Hepatocyte (in vitro differentiated cells): Measurements from ENCODE around the gene ANKHD1. TPM values are rescaled to one million over a fixed set of nuclear protein-coding genes. Genes with fewer than 3 reads are reported as not detected.

ENCODE experiments used
- DNase-seq: peaks from one replicate; pipeline ENCODE4 v3.0.0-alpha.2; 2016; ENCODE audit warnings: low spot score
- H2AFZ ChIP-seq: fragments of 200-600 bp; sonication (generic); 2 replicates; pipeline ENCODE4 v1.6.0; 2016; ENCODE audit warnings: antibody characterized with exemption, mild to moderate bottlenecking
- H3K27ac ChIP-seq: fragments of 200-600 bp; sonication (generic); 2 replicates; pipeline ENCODE4 v1.5.1; 2016; ENCODE audit warnings: mild to moderate bottlenecking
- H3K27me3 ChIP-seq: fragments of 200-600 bp; sonication (generic); 2 replicates; pipeline ENCODE4 v1.6.1; 2016
- H3K36me3 ChIP-seq: fragments of 200-600 bp; sonication (generic); replicated peaks from 2 replicates; pipeline ENCODE4 v1.5.1; 2016; ENCODE audit warnings: low read depth; ENCODE audit not compliant: insufficient read depth
- H3K4me1 ChIP-seq: fragments of 200-600 bp; sonication (generic); 2 replicates; pipeline ENCODE4 v1.5.1; 2016; ENCODE audit warnings: mild to moderate bottlenecking, moderate library complexity; ENCODE audit not compliant: insufficient read depth
- H3K4me2 ChIP-seq: fragments of 200-600 bp; sonication (generic); 2 replicates; pipeline ENCODE4 v1.6.0; 2016
- H3K4me3 ChIP-seq: fragments of 200-600 bp; sonication (generic); 2 replicates; pipeline ENCODE4 v1.5.1; 2016; ENCODE audit warnings: mild to moderate bottlenecking
- H3K79me2 ChIP-seq: fragments of 200-600 bp; sonication (generic); 2 replicates; pipeline ENCODE4 v1.6.0; 2017; ENCODE audit warnings: mild to moderate bottlenecking
- H3K9me2 ChIP-seq: fragments of 200-600 bp; sonication (generic); replicated peaks from 2 replicates; pipeline ENCODE4 v1.6.0; 2017; ENCODE audit warnings: mild to moderate bottlenecking; ENCODE audit not compliant: insufficient read depth
- H3K9me3 ChIP-seq: fragments of 200-600 bp; sonication (generic); 2 replicates; pipeline ENCODE4 v1.5.1; 2016; ENCODE audit warnings: low read depth, mild to moderate bottlenecking
- H4K20me1 ChIP-seq: fragments of 200-600 bp; sonication (generic); 2 replicates; pipeline ENCODE4 v1.6.0; 2016; ENCODE audit warnings: mild to moderate bottlenecking; ENCODE audit not compliant: insufficient read depth, poor library complexity, severe bottlenecking
- EZH2 ChIP-seq: fragments of 200-600 bp; sonication (generic); IDR thresholded peaks from 2 replicates; pipeline ENCODE4 v1.6.1; 2016; ENCODE audit warnings: antibody characterized with exemption, mild to moderate bottlenecking, borderline replicate concordance
- EZH2phosphoT487 ChIP-seq: fragments of 200-600 bp; sonication (generic); IDR thresholded peaks from one replicate; pipeline ENCODE4 v1.6.1; 2018; ENCODE audit warnings: antibody characterized with exemption, mild to moderate bottlenecking, low read depth, moderate library complexity; ENCODE audit not compliant: unreplicated experiment, severe bottlenecking
- WGBS: methylation state at CpG from one replicate; pipeline ENCODE4 v1.1.6; 2016; ENCODE audit warnings: low lambda C conversion rate; ENCODE audit errors: missing lambda C conversion rate; 5-methylcytosine and 5-hydroxymethylcytosine counted together
- polyA plus RNA-seq: library from polyadenylated mRNA; unstranded; fragments of >200 nt; fragmentation: Nextera tagmentation; extraction: Ambion mirVana; gene quantifications from 2 replicates; pipeline ENCODE4 v1.2.1, GENCODE V29; 2016
- total RNA-seq: library from RNA; depleted of rRNA; stranded (reverse); fragments of >200 nt; gene quantifications from 2 replicates; pipeline ENCODE4 v1.2.3, GENCODE V29; 2014
- TF ChIP-seq, protein P1 (sequence below): fragments of 200-600 bp; sonication (generic); IDR thresholded peaks from 2 replicates; pipeline ENCODE4 v1.5.1; 2016; ENCODE audit warnings: antibody characterized with exemption, mild to moderate bottlenecking; ENCODE audit not compliant: poor library complexity

ANKHD1 gene
- total and polyA plus RNA-seq, 2 experiments from 2014 or later, result 53.6 to 70.7 TPM

DNA sequence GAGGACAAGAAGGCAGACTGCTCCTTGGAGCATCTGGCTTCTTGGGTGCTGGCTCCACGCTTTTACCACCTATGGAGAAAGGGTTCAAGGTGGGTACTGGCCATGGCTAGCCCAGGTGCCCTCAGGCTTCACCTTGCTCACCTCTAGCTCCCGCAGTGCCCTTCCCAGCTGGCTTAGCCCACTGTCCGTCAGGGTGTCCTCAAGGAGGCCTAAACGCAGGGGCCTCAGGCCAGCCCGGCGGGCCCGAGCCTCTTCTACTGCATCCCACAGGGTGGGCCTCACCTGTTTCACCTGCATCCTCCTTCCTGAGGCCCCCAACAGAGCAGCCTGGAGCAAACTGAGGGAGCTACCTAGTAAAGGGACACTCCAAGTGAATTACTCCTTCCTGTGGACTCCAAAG lies 172.1 kb downstream of the ANKHD1 start:
- Histone ChIP-seq H3K27me3 (no peaks in the 10 kb centered on the region), H3K27ac (no peak overlapping the region), H3K4me2 (no peak overlapping the region), H3K4me1 (no peaks in the 10 kb centered on the region), H2AFZ (no peak overlapping the region), H4K20me1 (no peaks in the 10 kb centered on the region), H3K36me3 (no peaks in the 10 kb centered on the region), H3K79me2 (no peaks in the 10 kb centered on the region), H3K9me2 (no peaks in the 10 kb centered on the region), H3K4me3 (no peak overlapping the region), H3K9me3 (no peaks in the 10 kb centered on the region)
- TF ChIP-seq EZH2 (no peak), EZH2phosphoT487 (no peak)
- TF ChIP-seq, protein P1, sequence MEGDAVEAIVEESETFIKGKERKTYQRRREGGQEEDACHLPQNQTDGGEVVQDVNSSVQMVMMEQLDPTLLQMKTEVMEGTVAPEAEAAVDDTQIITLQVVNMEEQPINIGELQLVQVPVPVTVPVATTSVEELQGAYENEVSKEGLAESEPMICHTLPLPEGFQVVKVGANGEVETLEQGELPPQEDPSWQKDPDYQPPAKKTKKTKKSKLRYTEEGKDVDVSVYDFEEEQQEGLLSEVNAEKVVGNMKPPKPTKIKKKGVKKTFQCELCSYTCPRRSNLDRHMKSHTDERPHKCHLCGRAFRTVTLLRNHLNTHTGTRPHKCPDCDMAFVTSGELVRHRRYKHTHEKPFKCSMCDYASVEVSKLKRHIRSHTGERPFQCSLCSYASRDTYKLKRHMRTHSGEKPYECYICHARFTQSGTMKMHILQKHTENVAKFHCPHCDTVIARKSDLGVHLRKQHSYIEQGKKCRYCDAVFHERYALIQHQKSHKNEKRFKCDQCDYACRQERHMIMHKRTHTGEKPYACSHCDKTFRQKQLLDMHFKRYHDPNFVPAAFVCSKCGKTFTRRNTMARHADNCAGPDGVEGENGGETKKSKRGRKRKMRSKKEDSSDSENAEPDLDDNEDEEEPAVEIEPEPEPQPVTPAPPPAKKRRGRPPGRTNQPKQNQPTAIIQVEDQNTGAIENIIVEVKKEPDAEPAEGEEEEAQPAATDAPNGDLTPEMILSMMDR, result no peak
- no peak for DNase-seq
- 91% methylated on average over 7 of the region's 7 CpGs for WGBS

DNA sequence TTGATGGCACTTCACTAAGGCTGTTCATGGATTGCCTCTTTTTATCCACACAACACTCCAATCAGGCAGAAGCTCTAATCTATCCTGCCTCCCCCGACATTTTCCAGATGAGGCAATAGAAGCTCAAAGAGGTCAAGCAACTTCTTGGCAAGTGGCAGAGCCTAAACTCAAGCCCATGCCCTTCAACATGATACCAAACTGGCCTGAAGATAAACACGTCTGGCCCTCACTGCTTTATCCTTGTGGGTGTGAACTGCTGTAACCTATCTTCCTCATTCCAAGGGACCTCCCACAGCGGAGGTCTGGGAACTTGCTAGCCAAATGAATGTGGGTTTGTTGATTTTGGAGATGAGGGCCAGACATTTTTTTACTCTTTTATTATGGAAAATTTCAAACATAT lies 172.5 kb downstream of the ANKHD1 start:
- Histone ChIP-seq H3K4me1 (no peaks in the 10 kb centered on the region), H3K4me2 (no peak overlapping the region), H3K79me2 (no peaks in the 10 kb centered on the region), H3K4me3 (no peak overlapping the region), H3K9me2 (no peaks in the 10 kb centered on the region), H3K9me3 (no peaks in the 10 kb centered on the region), H4K20me1 (no peaks in the 10 kb centered on the region), H3K36me3 (no peaks in the 10 kb centered on the region), H3K27ac (no peak overlapping the region), H2AFZ (no peak overlapping the region), H3K27me3 (no peaks in the 10 kb centered on the region)
- DNase-seq, result no peak
- 26% methylated on average over 3 of the region's 3 CpGs for WGBS
- TF ChIP-seq, protein P1, result no peak
- TF ChIP-seq EZH2 (no peak), EZH2phosphoT487 (no peak)

DNA sequence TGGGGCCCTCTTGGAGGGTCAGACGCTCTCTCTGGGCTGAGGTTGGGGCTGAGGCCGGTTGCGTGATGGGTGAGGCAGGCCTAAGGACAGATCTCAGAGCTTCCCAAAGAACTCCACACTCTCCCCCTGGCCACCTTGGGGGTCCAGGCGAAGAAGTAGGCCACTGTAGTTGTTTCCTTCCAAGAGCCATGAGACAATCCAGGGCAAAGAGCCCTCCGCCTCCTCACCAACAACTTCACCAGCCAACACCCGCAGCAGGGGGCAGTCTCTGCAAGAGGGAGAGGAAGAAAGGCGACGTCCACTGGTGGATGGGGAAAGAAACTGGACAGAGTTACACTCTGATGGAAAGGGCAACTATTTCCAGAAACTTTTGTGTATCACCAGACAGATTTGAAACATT lies 173.7 kb downstream of the ANKHD1 start:
- WGBS, result 86% methylated on average over 8 of the region's 8 CpGs
- no peaks in the 10 kb centered on the region for H3K79me2 ChIP-seq

More for the DNA sequence above, 173.7 kb downstream of the ANKHD1 start:
- no peak overlapping the region for H3K27ac ChIP-seq
- no peaks in the 10 kb centered on the region for H3K9me2 ChIP-seq
- no peak for DNase-seq
- no peak overlapping the region for H3K4me2 ChIP-seq
- H3K9me3 ChIP-seq, result no peaks in the 10 kb centered on the region
- no peak overlapping the region for H3K4me3 ChIP-seq
- no peaks in the 10 kb centered on the region for H3K4me1 ChIP-seq
- no peak for TF ChIP-seq EZH2
- TF ChIP-seq, protein P1, result no peak
- no peak overlapping the region for H2AFZ ChIP-seq
- no peaks in the 10 kb centered on the region for H3K36me3 ChIP-seq
- no peaks in the 10 kb centered on the region for H3K27me3 ChIP-seq
- H4K20me1 ChIP-seq, result no peaks in the 10 kb centered on the region
